WI38 (cell line): ENCODE results near the gene MELTF.

Experiments used
- H3K4me3 ChIP-seq: 2 replicates; pipeline ENCODE4 v1.5.1; 2011; ENCODE audit warnings: low read depth, mild to moderate bottlenecking, control low read depth, low read length
- TF ChIP-seq, protein P1 (sequence below): IDR thresholded peaks from 2 replicates; pipeline ENCODE4 v1.5.1; 2012; ENCODE audit warnings: low read depth, mild to moderate bottlenecking, control low read depth, low read length

MELTF gene

DNA sequence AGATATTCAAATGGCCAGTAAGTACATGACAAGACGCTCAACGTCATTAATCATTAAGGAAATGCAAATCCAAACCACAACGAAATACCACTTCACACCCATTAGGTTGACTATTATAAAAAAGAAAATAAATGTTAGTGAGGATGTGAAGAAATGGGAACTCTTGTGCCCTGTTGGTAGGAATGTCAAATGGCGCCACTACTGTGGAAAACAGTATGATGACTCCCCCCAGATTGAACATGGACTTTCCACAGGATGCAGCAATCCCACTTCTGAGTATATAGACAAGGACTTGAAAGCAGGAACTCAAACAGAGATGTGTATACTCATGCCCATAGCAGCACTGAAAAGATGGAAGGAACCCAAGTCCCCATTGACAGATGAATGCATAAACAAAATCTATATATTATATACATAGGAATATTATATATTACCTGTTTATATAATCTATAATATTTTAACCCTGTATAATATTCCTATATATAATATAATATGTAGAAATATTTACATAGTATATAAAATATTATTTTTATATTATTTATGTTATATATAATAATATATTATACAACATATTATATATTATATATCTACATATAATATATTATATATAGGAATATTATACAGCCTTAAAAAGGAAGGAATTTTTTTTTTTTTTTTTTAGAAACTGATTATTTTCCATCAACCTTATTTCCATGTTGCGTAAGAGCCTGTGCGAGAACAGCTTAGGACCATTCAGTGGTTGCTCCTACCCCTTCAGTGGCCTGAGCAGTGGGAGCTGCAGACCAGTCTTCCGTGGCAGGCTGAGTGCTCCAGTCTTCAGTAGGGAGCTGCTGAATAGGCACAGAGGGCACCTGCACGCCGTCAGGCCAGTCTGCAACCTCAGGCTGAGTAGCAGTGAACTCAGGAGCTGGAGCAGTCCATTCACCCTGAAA is 43.4 kb downstream of the MELTF start:
- TF ChIP-seq, protein P1, sequence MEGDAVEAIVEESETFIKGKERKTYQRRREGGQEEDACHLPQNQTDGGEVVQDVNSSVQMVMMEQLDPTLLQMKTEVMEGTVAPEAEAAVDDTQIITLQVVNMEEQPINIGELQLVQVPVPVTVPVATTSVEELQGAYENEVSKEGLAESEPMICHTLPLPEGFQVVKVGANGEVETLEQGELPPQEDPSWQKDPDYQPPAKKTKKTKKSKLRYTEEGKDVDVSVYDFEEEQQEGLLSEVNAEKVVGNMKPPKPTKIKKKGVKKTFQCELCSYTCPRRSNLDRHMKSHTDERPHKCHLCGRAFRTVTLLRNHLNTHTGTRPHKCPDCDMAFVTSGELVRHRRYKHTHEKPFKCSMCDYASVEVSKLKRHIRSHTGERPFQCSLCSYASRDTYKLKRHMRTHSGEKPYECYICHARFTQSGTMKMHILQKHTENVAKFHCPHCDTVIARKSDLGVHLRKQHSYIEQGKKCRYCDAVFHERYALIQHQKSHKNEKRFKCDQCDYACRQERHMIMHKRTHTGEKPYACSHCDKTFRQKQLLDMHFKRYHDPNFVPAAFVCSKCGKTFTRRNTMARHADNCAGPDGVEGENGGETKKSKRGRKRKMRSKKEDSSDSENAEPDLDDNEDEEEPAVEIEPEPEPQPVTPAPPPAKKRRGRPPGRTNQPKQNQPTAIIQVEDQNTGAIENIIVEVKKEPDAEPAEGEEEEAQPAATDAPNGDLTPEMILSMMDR, result no peak
- no peak overlapping the region for H3K4me3 ChIP-seq

DNA sequence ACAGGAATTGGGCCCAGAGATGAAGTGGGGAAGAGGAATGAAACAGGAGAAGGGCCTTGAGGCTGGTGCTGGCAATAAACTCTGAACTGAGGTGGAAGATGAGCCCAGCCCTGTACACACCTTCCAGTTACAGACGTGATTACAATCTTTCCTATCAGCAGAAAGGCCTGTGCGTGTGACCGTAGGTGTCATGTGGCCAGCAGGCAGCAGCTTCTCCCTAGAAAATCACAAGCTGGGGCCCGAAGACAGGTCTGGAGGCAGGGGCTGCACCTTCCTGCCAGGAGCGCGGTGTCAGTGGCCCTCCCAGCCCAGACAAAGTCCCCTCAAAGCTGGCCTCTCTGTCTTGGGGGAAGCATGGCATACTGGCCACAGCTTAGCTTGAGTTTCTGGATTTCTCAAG is 44.3 kb downstream of the MELTF start:
- TF ChIP-seq, protein P1, result no peak
- H3K4me3 ChIP-seq, result no peak overlapping the region

DNA sequence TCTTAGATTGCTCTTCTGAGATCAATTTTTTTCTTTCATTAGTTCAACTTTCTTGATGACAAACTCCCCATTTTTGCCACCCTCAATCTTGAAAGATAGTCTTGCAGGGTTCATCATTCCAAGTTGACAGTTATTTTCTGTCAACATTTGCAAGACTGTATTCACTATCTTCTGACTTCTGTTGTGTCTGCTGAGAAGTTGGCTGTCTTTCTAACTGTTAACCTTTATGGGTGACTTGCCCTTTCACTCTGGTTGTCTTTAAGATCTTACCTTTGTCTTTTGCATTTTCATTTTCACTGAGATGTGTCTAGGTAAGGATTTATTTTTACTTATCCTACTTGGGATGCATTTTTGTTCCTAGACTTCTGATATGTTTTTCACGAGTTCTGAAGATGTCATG is 46.4 kb downstream of the MELTF start:
- no peak overlapping the region for H3K4me3 ChIP-seq
- TF ChIP-seq, protein P1, result no peak

DNA sequence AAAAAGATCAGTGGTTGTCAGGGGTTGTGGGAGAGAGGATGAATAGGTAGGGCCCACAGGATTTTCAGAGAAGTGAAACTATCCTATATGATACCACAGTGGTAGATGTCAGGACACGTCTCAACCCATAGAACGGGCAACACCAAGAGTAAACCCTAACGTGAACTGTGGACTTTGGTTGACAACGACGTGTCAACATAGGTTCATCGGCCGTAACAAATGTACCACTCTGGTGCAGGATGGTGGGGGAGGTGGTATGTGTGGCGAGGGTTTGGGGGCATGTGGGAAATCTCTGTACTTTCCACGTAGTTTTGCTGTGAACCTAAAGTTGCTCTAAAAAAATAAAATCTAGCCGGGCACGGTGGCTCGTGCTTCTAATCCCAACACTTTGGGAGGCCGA is 48.0 kb downstream of the MELTF start:
- no peak overlapping the region for H3K4me3 ChIP-seq
- TF ChIP-seq, protein P1, result no peak

DNA sequence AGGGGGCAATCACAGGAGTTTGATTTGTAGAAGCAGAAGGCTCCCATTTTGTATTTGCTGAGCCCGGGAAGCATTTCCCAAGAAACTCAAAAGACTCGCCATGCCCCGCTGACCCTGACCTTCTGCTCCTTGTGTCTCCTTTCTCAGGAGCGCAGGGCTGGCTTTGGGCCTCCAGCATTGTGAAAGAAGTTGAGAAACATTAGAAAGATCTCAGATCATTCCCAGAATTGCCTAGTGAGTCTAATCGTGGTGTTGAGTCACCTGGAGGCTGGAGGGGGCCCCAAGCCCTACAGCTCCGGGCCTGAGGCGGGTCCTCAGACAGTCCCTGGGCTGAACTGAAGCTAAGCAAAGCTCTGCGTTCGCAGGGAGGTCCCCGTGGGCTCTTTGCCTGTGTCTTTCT is 50.1 kb downstream of the MELTF start:
- H3K4me3 ChIP-seq, result no peak overlapping the region
- TF ChIP-seq, protein P1, result no peak

DNA sequence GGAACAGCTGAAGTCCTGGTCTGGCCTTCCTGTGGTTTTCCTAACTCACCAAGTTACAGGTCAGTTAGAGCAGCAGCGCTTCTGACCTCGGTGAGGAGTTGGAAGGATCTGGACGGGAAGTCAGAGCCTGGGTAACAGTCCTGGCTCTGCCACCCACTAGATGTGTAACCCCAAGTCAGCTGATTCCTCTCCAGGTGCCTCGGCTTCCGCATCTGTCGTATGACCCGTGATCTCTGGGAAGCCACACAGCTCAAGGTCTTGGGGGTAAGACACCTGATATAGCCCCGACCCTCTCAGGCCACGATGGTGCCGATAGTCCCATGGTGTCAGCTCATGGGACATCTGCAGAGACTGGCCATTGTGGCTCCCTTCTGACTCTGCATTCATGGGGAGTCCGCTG is 52.7 kb downstream of the MELTF start:
- TF ChIP-seq, protein P1, result no peak
- H3K4me3 ChIP-seq, result no peak overlapping the region

DNA sequence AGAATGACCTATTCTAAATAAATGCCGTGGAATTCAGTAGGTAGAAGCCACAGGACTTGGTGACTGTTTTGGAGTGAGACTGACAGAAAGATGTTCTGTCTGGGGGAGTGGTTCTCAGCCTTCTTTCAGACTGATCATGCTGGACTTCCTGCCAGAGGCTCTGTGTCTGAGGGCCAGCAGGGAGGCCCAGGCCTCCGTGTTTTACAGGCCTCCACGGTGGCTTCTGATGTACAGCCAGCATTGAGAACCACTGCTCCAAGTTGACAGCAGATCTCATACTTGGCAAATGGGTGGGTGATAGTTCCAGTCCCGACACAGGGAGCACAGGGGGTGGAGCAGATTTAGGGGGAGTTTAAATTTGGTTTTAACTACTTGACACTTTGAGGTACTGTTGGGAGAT is 54.3 kb downstream of the MELTF start:
- no peak overlapping the region for H3K4me3 ChIP-seq
- TF ChIP-seq, protein P1, result no peak
